SK-N-SH (cell line): ENCODE data around the gene LIPN. TPM values are rescaled to one million over a fixed set of nuclear protein-coding genes. Genes with fewer than 3 reads are reported as not detected.
A peak's percentile ranks its signal among the peaks of the same experiment; 100 is the strongest.

Experiments used
- CTCF ChIA-PET: fragments of 300-600, 350-600 bp; formaldehyde crosslinking; extraction: SDS; loops from one replicate; lab custom pipeline; 2021; lab: Yijun Ruan, JAX
- POLR2A ChIA-PET: fragments of 350-600 bp; sonication (Branson Sonifier 250); formaldehyde crosslinking; extraction: SDS; loops from one replicate; lab custom pipeline; 2020; ENCODE audit warnings: antibody characterized with exemption, inconsistent platforms; lab: Yijun Ruan, JAX
- DNase-seq: peaks from one replicate; pipeline ENCODE4 v3.0.0; 2012
- H2AFZ ChIP-seq: fragments of 200-600 bp; sonication (generic); 2 replicates; pipeline ENCODE4 v1.8.1; 2016; ENCODE audit warnings: antibody characterized with exemption, mild to moderate bottlenecking, low read depth
- H3F3A ChIP-seq: fragments of 200-600 bp; sonication (generic); replicated peaks from 2 replicates; pipeline ENCODE3; 2016; ENCODE audit warnings: antibody characterized with exemption, mild to moderate bottlenecking; ENCODE audit not compliant: insufficient read depth
- H3K27ac ChIP-seq, 2 experiments: fragments of 200-500 bp in 1 of 2; fragments of 200-600 bp in 1 of 2; sonication (Bioruptor generic) in 1 of 2; sonication (generic), shearing (Covaris generic) in 1 of 2; 2 replicates each; pipeline versions ENCODE4 v1.5.1 to v1.6.1; 2014 to 2016; ENCODE audit warnings: low read depth in 2 of 2, inconsistent platforms in 1 of 2, low read length in 1 of 2, mild to moderate bottlenecking in 1 of 2, mixed read lengths in 1 of 2
- H3K27me3 ChIP-seq: fragments of 200-600 bp; sonication (generic), shearing (Covaris generic); 2 replicates; pipeline ENCODE4 v1.6.1; 2016; ENCODE audit warnings: mixed run types; ENCODE audit not compliant: insufficient read depth
- H3K36me3 ChIP-seq, 2 experiments: fragments of 200-500 bp in 1 of 2; fragments of 200-600 bp in 1 of 2; sonication (Bioruptor generic) in 1 of 2; sonication (generic) in 1 of 2; replicated peaks in 1 of 2; 2 replicates each; pipeline versions ENCODE3 to v1.5.1; 2014 to 2016; ENCODE audit warnings: low read length in 1 of 2, mild to moderate bottlenecking in 1 of 2; ENCODE audit not compliant: insufficient read depth in 2 of 2, control insufficient read depth in 1 of 2
- H3K4me1 ChIP-seq, 2 experiments: fragments of 200-500 bp in 1 of 2; fragments of 200-600 bp in 1 of 2; sonication (Bioruptor generic) in 1 of 2; sonication (generic), shearing (Covaris generic) in 1 of 2; 2 replicates each; pipeline versions ENCODE4 v1.5.1 to v1.6.1; 2014 to 2016; ENCODE audit warnings: low read depth in 1 of 2, low read length in 1 of 2, mixed run types in 1 of 2; ENCODE audit not compliant: insufficient read depth in 2 of 2, control insufficient read depth in 1 of 2
- H3K4me2 ChIP-seq: fragments of 200-600 bp; sonication (generic), shearing (Covaris generic); 2 replicates; pipeline ENCODE4 v1.6.1; 2017; ENCODE audit warnings: mixed run types
- H3K4me3 ChIP-seq, 2 experiments: fragments of 200-500 bp in 1 of 2; fragments of 200-600 bp in 1 of 2; sonication (Bioruptor generic) in 1 of 2; sonication (generic), shearing (Covaris generic) in 1 of 2; 2 replicates each; pipeline versions ENCODE4 v1.5.1 to v1.8.1; 2014 to 2016; ENCODE audit warnings: low read depth in 2 of 2, inconsistent platforms in 1 of 2, low read length in 1 of 2, mild to moderate bottlenecking in 1 of 2, mixed read lengths in 1 of 2, moderate library complexity in 1 of 2
- H3K79me2 ChIP-seq: fragments of 200-600 bp; sonication (generic); 2 replicates; pipeline ENCODE4 v1.8.1; 2017; ENCODE audit warnings: mild to moderate bottlenecking; ENCODE audit not compliant: insufficient read depth
- H3K9ac ChIP-seq: fragments of 200-600 bp; sonication (generic); 2 replicates; pipeline ENCODE4 v1.6.1; 2017; ENCODE audit warnings: mixed run types
- H3K9me2 ChIP-seq: fragments of 200-600 bp; sonication (generic); 2 replicates; pipeline ENCODE4 v1.6.1; 2017; ENCODE audit warnings: mixed run types
- H3K9me3 ChIP-seq: fragments of 200-600 bp; sonication (generic); 2 replicates; pipeline ENCODE4 v1.6.1; 2017; ENCODE audit warnings: mixed run types, mild to moderate bottlenecking, moderate library complexity
- H4K20me1 ChIP-seq: fragments of 200-600 bp; sonication (generic); 2 replicates; pipeline ENCODE4 v1.6.1; 2017; ENCODE audit warnings: mild to moderate bottlenecking, mixed run types; ENCODE audit not compliant: insufficient read depth
- CHD2 ChIP-seq: fragments of 150-350 bp; IDR thresholded peaks from 2 replicates; pipeline ENCODE4 v1.6.1; 2018; ENCODE audit warnings: low read length; ENCODE audit not compliant: partially characterized antibody
- FOSL2 ChIP-seq: IDR thresholded peaks from 2 replicates; pipeline ENCODE4 v1.4.0; 2012; ENCODE audit warnings: low read depth, mild to moderate bottlenecking, moderate library complexity, borderline replicate concordance
- FOXJ3 ChIP-seq: sonication (generic); formaldehyde crosslinking; IDR thresholded peaks from 2 replicates; pipeline ENCODE4 v1.5.1; 2020; ENCODE audit warnings: mild to moderate bottlenecking, missing genetic modification reagents
- GABPA ChIP-seq: IDR thresholded peaks from 2 replicates; pipeline ENCODE4 v1.4.0; 2012; ENCODE audit warnings: low read depth, mild to moderate bottlenecking
- IRF3 ChIP-seq: fragments of 150-350 bp; IDR thresholded peaks from 2 replicates; pipeline ENCODE4 v1.6.1; 2016; ENCODE audit warnings: mild to moderate bottlenecking, low read depth, low read length
- MEF2A ChIP-seq: IDR thresholded peaks from 2 replicates; pipeline ENCODE4 v1.4.0; 2012; ENCODE audit warnings: low read depth, borderline replicate concordance
- MXI1 ChIP-seq: IDR thresholded peaks from 2 replicates; pipeline ENCODE4 v1.6.1; 2012; ENCODE audit warnings: mild to moderate bottlenecking, low read depth, low read length, improper control_type of control experiment
- PBX3 ChIP-seq: IDR thresholded peaks from 2 replicates; pipeline ENCODE4; 2012
- RAD21 ChIP-seq: IDR thresholded peaks from 2 replicates; pipeline ENCODE4 v1.6.1; 2012; ENCODE audit warnings: mild to moderate bottlenecking, low read length
- TAF1 ChIP-seq: IDR thresholded peaks from 2 replicates; pipeline ENCODE4 v1.6.1; 2012; ENCODE audit warnings: low read depth, mild to moderate bottlenecking, low read length, moderate library complexity, borderline replicate concordance
- TCF12 ChIP-seq: IDR thresholded peaks from 2 replicates; pipeline ENCODE4 v1.4.0; 2012
- USF1 ChIP-seq: IDR thresholded peaks from 2 replicates; pipeline ENCODE4 v1.4.0; 2012; ENCODE audit warnings: low read depth, borderline replicate concordance
- WGBS: methylation state at CpG from one replicate; pipeline ENCODE4 v1.1.6; 2017; ENCODE audit warnings: low lambda C conversion rate; 5-methylcytosine and 5-hydroxymethylcytosine counted together
- polyA plus RNA-seq, 3 experiments: library from polyadenylated mRNA; depleted of rRNA; stranded (reverse); fragments of >200 nt; gene quantifications; 2 replicates each; pipeline ENCODE4 v1.2.3, GENCODE V29; 2012
- TF ChIP-seq, protein P1 (sequence below): IDR thresholded peaks from 2 replicates; pipeline ENCODE4 v1.6.1; 2012; ENCODE audit warnings: mild to moderate bottlenecking, low read depth, low read length, moderate library complexity

The LIPN gene
- polyA plus RNA-seq, 1 of the 3 experiments (the other 2 are of a cell fraction), result not detected

DNA sequence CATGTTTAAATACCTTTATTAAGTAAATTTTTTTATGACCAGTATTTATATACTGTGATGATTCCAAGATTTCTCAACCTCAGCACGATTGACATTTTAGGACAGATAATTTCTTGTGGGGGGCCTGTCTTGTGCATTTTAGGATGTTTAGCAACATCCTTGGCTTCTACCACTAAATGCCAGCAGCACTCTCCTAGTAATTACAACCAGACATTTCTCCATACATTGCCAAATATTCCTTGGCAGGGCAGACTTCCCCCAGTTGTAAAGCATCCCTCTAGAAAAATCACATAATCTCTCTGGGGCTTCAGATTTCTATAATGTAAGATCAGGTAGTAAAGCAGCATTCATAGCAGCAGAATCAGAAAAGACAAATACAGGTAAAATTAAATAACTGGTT, 34.9 kb downstream of the LIPN start (continued):
- TF ChIP-seq TCF12, result peak; percentile 77
- TF ChIP-seq GABPA, result no peak
- TF ChIP-seq IRF3, result no peak
- no peak for TF ChIP-seq USF1
- no peak for TF ChIP-seq FOXJ3 (CRISPR knock-in tag)
- TF ChIP-seq MXI1, result no peak
- no peak for TF ChIP-seq FOSL2

GRCh38 chr10:88800152-88801125, 40.6 kb downstream of the LIPN start:
- TF ChIP-seq TAF1 (no peak), GABPA (no peak), PBX3 (peak; percentile 3; the same call in 1 of the 2 replicates), RAD21 (no peak), CHD2 (no peak), MEF2A (no peak)
- TF ChIP-seq, protein P1, sequence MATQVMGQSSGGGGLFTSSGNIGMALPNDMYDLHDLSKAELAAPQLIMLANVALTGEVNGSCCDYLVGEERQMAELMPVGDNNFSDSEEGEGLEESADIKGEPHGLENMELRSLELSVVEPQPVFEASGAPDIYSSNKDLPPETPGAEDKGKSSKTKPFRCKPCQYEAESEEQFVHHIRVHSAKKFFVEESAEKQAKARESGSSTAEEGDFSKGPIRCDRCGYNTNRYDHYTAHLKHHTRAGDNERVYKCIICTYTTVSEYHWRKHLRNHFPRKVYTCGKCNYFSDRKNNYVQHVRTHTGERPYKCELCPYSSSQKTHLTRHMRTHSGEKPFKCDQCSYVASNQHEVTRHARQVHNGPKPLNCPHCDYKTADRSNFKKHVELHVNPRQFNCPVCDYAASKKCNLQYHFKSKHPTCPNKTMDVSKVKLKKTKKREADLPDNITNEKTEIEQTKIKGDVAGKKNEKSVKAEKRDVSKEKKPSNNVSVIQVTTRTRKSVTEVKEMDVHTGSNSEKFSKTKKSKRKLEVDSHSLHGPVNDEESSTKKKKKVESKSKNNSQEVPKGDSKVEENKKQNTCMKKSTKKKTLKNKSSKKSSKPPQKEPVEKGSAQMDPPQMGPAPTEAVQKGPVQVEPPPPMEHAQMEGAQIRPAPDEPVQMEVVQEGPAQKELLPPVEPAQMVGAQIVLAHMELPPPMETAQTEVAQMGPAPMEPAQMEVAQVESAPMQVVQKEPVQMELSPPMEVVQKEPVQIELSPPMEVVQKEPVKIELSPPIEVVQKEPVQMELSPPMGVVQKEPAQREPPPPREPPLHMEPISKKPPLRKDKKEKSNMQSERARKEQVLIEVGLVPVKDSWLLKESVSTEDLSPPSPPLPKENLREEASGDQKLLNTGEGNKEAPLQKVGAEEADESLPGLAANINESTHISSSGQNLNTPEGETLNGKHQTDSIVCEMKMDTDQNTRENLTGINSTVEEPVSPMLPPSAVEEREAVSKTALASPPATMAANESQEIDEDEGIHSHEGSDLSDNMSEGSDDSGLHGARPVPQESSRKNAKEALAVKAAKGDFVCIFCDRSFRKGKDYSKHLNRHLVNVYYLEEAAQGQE, result no peak
- H3K4me3 ChIP-seq, result no peak overlapping the region
- ChIA-PET CTCF (interaction anchor here (0.8 to 3.5 kb wide), 5 partner anchors 10 to 235 kb away, joined by 3 to 27 read pairs (median 4); no protein-coding TSS in a partner anchor), POLR2A (no interaction called here)
- no peaks in the 10 kb centered on the region for H3K79me2 ChIP-seq
- no peaks in the 10 kb centered on the region for H3K36me3 ChIP-seq
- no peak overlapping the region for H2AFZ ChIP-seq
- no peak for DNase-seq
- H3K27ac ChIP-seq, result no peak overlapping the region
- H3K9ac ChIP-seq, result no peak overlapping the region
- WGBS, result 57% methylated on average over 2 of the region's 2 CpGs
- H3K9me3 ChIP-seq, result no peaks in the 10 kb centered on the region
- H3F3A ChIP-seq, result peaks cover 7% of the 10 kb centered on the region
- no peak overlapping the region for H3K4me2 ChIP-seq
- no peaks in the 10 kb centered on the region for H3K27me3 ChIP-seq
- H3K9me2 ChIP-seq, result no peaks in the 10 kb centered on the region
- peaks cover 0 to 3% of the 10 kb centered on the region in 2 experiments; a peak in 2 of 4 replicates for H3K4me1 ChIP-seq
- no peaks in the 10 kb centered on the region for H4K20me1 ChIP-seq
